Lower leg skin (tissue), 3 donors: ENCODE data around the gene OTOGL.

ENCODE experiments used
- POLR2A ChIP-seq, 2 donors: fragments of 450-650 bp; IDR thresholded peaks; one replicate each; pipeline ENCODE4 v1.6.1; 2016 to 2017; ENCODE audit warnings: antibody characterized with exemption in 2 of 2, mild to moderate bottlenecking in 1 of 2, moderate library complexity in 1 of 2
- TF ChIP-seq, protein P1 (sequence below), 3 donors: fragments of 450-650 bp; IDR thresholded peaks; one replicate each; pipeline ENCODE4 v1.5.1; 2016; ENCODE audit warnings: antibody characterized with exemption in 3 of 3, mild to moderate bottlenecking in 3 of 3, moderate library complexity in 2 of 3

DNA sequence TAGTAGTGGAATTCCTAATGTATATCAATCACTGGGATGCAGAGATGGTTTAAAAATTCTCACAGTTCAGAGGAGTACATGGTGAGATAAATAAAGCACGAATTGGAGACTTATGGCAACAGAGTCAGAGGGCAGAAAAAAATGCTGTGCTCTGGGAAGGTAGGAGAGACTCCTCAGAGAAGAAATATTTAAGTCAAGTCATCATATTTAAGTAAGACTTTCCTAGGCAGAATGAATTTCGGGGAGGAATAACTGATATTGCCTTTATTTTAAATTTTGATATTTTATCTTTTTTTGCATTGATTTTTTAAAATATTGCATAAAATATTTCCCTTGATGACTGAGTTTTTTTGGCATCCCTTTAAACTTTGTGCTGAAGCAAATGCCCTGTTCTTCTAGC is 67.4 kb downstream of the OTOGL start:
- TF ChIP-seq, protein P1, sequence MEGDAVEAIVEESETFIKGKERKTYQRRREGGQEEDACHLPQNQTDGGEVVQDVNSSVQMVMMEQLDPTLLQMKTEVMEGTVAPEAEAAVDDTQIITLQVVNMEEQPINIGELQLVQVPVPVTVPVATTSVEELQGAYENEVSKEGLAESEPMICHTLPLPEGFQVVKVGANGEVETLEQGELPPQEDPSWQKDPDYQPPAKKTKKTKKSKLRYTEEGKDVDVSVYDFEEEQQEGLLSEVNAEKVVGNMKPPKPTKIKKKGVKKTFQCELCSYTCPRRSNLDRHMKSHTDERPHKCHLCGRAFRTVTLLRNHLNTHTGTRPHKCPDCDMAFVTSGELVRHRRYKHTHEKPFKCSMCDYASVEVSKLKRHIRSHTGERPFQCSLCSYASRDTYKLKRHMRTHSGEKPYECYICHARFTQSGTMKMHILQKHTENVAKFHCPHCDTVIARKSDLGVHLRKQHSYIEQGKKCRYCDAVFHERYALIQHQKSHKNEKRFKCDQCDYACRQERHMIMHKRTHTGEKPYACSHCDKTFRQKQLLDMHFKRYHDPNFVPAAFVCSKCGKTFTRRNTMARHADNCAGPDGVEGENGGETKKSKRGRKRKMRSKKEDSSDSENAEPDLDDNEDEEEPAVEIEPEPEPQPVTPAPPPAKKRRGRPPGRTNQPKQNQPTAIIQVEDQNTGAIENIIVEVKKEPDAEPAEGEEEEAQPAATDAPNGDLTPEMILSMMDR (IDR thresholded peaks at IDR 0.05) = no peak
- TF ChIP-seq POLR2A (IDR thresholded peaks at IDR 0.05) = no peak
